Neural cell (in vitro differentiated cells): ENCODE results near the gene NCBP3.

Source experiments
- CTCF ChIP-seq: fragments of 450-650 bp; IDR thresholded peaks from 2 replicates; pipeline ENCODE4 v1.5.1; 2014; ENCODE audit warnings: antibody characterized with exemption, mild to moderate bottlenecking, moderate library complexity; ENCODE audit not compliant: poor library complexity, severe bottlenecking
- EP300 ChIP-seq: fragments of 450-650 bp; conservative IDR thresholded peaks from 2 replicates; pipeline ENCODE4 v1.6.1; 2014; ENCODE audit warnings: antibody characterized with exemption, mild to moderate bottlenecking, moderate library complexity; ENCODE audit not compliant: poor library complexity, severe bottlenecking
- EZH2 ChIP-seq: fragments of 200-600, 300-800 bp; shearing (Covaris generic), sonication (generic); IDR thresholded peaks from 2 replicates; pipeline ENCODE4 v1.6.1; 2014; ENCODE audit warnings: antibody characterized with exemption, low read length, borderline replicate concordance, mild to moderate bottlenecking; ENCODE audit not compliant: insufficient read depth, poor library complexity, severe bottlenecking
- MXI1 ChIP-seq: fragments of 450-650 bp; conservative IDR thresholded peaks from 2 replicates; pipeline ENCODE4 v1.6.1; 2014; ENCODE audit warnings: antibody characterized with exemption, mild to moderate bottlenecking; ENCODE audit not compliant: poor library complexity, severe bottlenecking
- POLR2AphosphoS5 ChIP-seq: IDR thresholded peaks from 2 replicates; pipeline ENCODE4 v1.6.1; 2012
- RAD21 ChIP-seq: fragments of 450-650 bp; conservative IDR thresholded peaks from 2 replicates; pipeline ENCODE4 v1.6.1; 2014; ENCODE audit warnings: antibody characterized with exemption, mild to moderate bottlenecking, moderate library complexity
- REST ChIP-seq: IDR thresholded peaks from 2 replicates; pipeline ENCODE4 v1.6.1; 2012; ENCODE audit warnings: borderline replicate concordance
- SMC3 ChIP-seq: fragments of 450-650 bp; conservative IDR thresholded peaks from 2 replicates; pipeline ENCODE4 v1.6.1; 2014; ENCODE audit warnings: antibody characterized with exemption, mild to moderate bottlenecking, moderate library complexity; ENCODE audit not compliant: poor library complexity

GRCh38 chr17:3766779-3767178 is 79.3 kb downstream of the NCBP3 start:
- TF ChIP-seq CTCF (no peak), EZH2 (no peak), EP300 (no peak), REST (no peak), POLR2AphosphoS5 (no peak), SMC3 (no peak), RAD21 (no peak), MXI1 (no peak)
